ENCODE data around the gene NSG1.
"Not testable (repeated sequence)": the region's sequence is repeated elsewhere in the genome, so short reads cannot be mapped to it uniquely, and the experiment has no call there.

The NSG1 gene

GRCh38 chr4:4461178-4461577 is 74.3 kb downstream of the NSG1 start:
- no peaks in the 10 kb centered on the region for H3K79me2 ChIP-seq (ENCODE audit: low read length)
- no peak overlapping the region for H3K4me2 ChIP-seq (ENCODE audit: low read depth, low read length)
- no peak for DNase-seq
- H3K4me3 ChIP-seq (ENCODE audit: low read length): no peak overlapping the region
- peaks cover 28% of the 10 kb centered on the region for H3K4me1 ChIP-seq (ENCODE audit: low read length)
- peaks cover 3% of the 10 kb centered on the region; the same call in 1 of the 2 replicates for H3F3A ChIP-seq (ENCODE audit: insufficient read depth, low read length)
- H3K27me3 ChIP-seq (replicated peaks; ENCODE audit: insufficient read depth, low read length): no peaks in the 10 kb centered on the region
- TF ChIP-seq EZH2 (optimal IDR thresholded peaks at IDR 0.05; ENCODE audit: low read depth, low read length): no peak
- TF ChIP-seq CTCF (IDR thresholded peaks at IDR 0.05; ENCODE audit: low read length): no peak
- no peak for TF ChIP-seq EZH2phosphoT487 (IDR thresholded peaks at IDR 0.05; ENCODE audit: low read length)
- H3K27ac ChIP-seq (ENCODE audit: low read length): no peak overlapping the region
- no peaks in the 10 kb centered on the region for H3K9me3 ChIP-seq (replicated peaks; ENCODE audit: insufficient read depth, low read length)
- no peaks in the 10 kb centered on the region for H3K9me2 ChIP-seq (replicated peaks; ENCODE audit: insufficient read depth, low read length)
- H4K20me1 ChIP-seq (ENCODE audit: insufficient read depth, low read length): no peaks in the 10 kb centered on the region
- no peaks in the 10 kb centered on the region; the same call in 1 of the 2 replicates for H3K36me3 ChIP-seq (replicated peaks; ENCODE audit: insufficient read depth, low read length)
- H3K9ac ChIP-seq (ENCODE audit: low read length): no peak overlapping the region
- no peak overlapping the region for H2AFZ ChIP-seq (ENCODE audit: low read length)

- Histone ChIP-seq H2AFZ (ENCODE audit: low read length) (no peak overlapping the region), H3K4me1 (ENCODE audit: low read length) (peaks cover 22% of the 10 kb centered on the region), H4K20me1 (ENCODE audit: insufficient read depth, low read length) (no peaks in the 10 kb centered on the region), H3K36me3 (replicated peaks; ENCODE audit: insufficient read depth, low read length) (no peaks in the 10 kb centered on the region; the same call in 1 of the 2 replicates), H3K27me3 (replicated peaks; ENCODE audit: insufficient read depth, low read length) (no peaks in the 10 kb centered on the region), H3F3A (ENCODE audit: insufficient read depth, low read length) (no peaks in the 10 kb centered on the region; the same call in 1 of the 2 replicates), H3K27ac (ENCODE audit: low read length) (no peak overlapping the region), H3K79me2 (ENCODE audit: low read length) (no peaks in the 10 kb centered on the region), H3K9ac (ENCODE audit: low read length) (no peak overlapping the region), H3K9me3 (replicated peaks; ENCODE audit: insufficient read depth, low read length) (no peaks in the 10 kb centered on the region), H3K4me3 (ENCODE audit: low read length) (no peak overlapping the region), H3K4me2 (ENCODE audit: low read depth, low read length) (no peak overlapping the region), H3K9me2 (replicated peaks; ENCODE audit: insufficient read depth, low read length) (no peaks in the 10 kb centered on the region)
- TF ChIP-seq CTCF (IDR thresholded peaks at IDR 0.05; ENCODE audit: low read length) (no peak), EZH2 (optimal IDR thresholded peaks at IDR 0.05; ENCODE audit: low read depth, low read length) (no peak), EZH2phosphoT487 (IDR thresholded peaks at IDR 0.05; ENCODE audit: low read length) (no peak)
- no peak for DNase-seq
Observed at GRCh38 chr4:4461850-4462249, 74.9 kb downstream of the NSG1 start.

GRCh38 chr4:4462970-4463369 is 76.1 kb downstream of the NSG1 start:
- Histone ChIP-seq H3K4me3 (ENCODE audit: low read length) (no peak overlapping the region), H3K27me3 (replicated peaks; ENCODE audit: insufficient read depth, low read length) (no peaks in the 10 kb centered on the region), H3K27ac (ENCODE audit: low read length) (no peak overlapping the region), H4K20me1 (ENCODE audit: insufficient read depth, low read length) (no peaks in the 10 kb centered on the region), H3K4me1 (ENCODE audit: low read length) (peaks cover 11% of the 10 kb centered on the region), H2AFZ (ENCODE audit: low read length) (no peak overlapping the region), H3K36me3 (replicated peaks; ENCODE audit: insufficient read depth, low read length) (no peaks in the 10 kb centered on the region; the same call in 1 of the 2 replicates), H3K9ac (ENCODE audit: low read length) (no peak overlapping the region), H3K79me2 (ENCODE audit: low read length) (no peaks in the 10 kb centered on the region), H3K9me2 (replicated peaks; ENCODE audit: insufficient read depth, low read length) (no peaks in the 10 kb centered on the region), H3K9me3 (replicated peaks; ENCODE audit: insufficient read depth, low read length) (no peaks in the 10 kb centered on the region), H3F3A (ENCODE audit: insufficient read depth, low read length) (no peaks in the 10 kb centered on the region; the same call in 1 of the 2 replicates), H3K4me2 (ENCODE audit: low read depth, low read length) (no peak overlapping the region)
- no peak for DNase-seq
- TF ChIP-seq EZH2phosphoT487 (IDR thresholded peaks at IDR 0.05; ENCODE audit: low read length) (no peak), CTCF (IDR thresholded peaks at IDR 0.05; ENCODE audit: low read length) (no peak), EZH2 (optimal IDR thresholded peaks at IDR 0.05; ENCODE audit: low read depth, low read length) (no peak)

DNA sequence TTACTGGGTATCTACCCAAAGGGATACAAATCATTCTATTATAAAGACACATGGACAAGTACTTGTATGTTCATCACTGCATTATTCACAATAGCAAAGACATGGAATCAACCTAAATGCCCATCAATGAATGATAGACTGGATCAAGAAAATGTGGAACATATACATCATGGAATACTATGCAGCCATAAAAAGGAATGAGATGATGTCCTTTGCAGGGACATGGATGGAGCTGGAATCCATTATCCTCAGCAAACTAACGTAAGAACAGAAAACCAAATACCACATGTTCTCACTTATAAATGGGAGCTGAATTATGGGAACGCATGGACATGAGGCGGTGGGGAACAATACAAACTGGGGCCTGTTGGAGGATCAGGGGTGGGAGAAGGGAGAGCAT is 78.3 kb downstream of the NSG1 start:
- not testable (repeated sequence) for H3K36me3 ChIP-seq (replicated peaks; ENCODE audit: insufficient read depth, low read length); DNase-seq; H3K27ac ChIP-seq (ENCODE audit: low read length)

More for the DNA sequence above, 78.3 kb downstream of the NSG1 start:
- H3K4me2 ChIP-seq (ENCODE audit: low read depth, low read length); H3K4me1 ChIP-seq (ENCODE audit: low read length); H3K27me3 ChIP-seq (replicated peaks; ENCODE audit: insufficient read depth, low read length); H3K79me2 ChIP-seq (ENCODE audit: low read length); H4K20me1 ChIP-seq (ENCODE audit: insufficient read depth, low read length); H3K9me3 ChIP-seq (replicated peaks; ENCODE audit: insufficient read depth, low read length); H2AFZ ChIP-seq (ENCODE audit: low read length); H3K9me2 ChIP-seq (replicated peaks; ENCODE audit: insufficient read depth, low read length); H3K4me3 ChIP-seq (ENCODE audit: low read length); H3K9ac ChIP-seq (ENCODE audit: low read length); H3F3A ChIP-seq (ENCODE audit: insufficient read depth, low read length): not testable (repeated sequence)

All from MM.1S (cell line).